H9 (cell line): ENCODE data around the gene POU5F1. TPM values are rescaled to one million over a fixed set of nuclear protein-coding genes. Genes with fewer than 3 reads are reported as not detected.

ENCODE experiments used
- DNase-seq: peaks from one replicate; pipeline ENCODE4 v3.0.0-alpha.2; 2017
- H2AFZ ChIP-seq: one replicate; pipeline ENCODE4 v1.6.1; 2013; ENCODE audit warnings: mild to moderate bottlenecking, low read length, control low read depth, moderate library complexity
- H2AK5ac ChIP-seq: 2 replicates; pipeline ENCODE4 v1.6.1; 2013; ENCODE audit warnings: low read length, control low read depth, mixed read lengths; ENCODE audit not compliant: insufficient read length
- H2BK120ac ChIP-seq: one replicate; pipeline ENCODE4 v1.6.1; 2013; ENCODE audit warnings: low read depth, mild to moderate bottlenecking, low read length, control low read depth, inconsistent platforms; ENCODE audit not compliant: poor library complexity, severe bottlenecking
- H2BK12ac ChIP-seq: 2 replicates; pipeline ENCODE4 v1.6.1; 2013; ENCODE audit warnings: low read length, control low read depth, mixed read lengths, low read depth; ENCODE audit not compliant: insufficient read length
- H2BK15ac ChIP-seq: 2 replicates; pipeline ENCODE4 v1.6.1; 2013; ENCODE audit warnings: low read depth, low read length, control low read depth
- H2BK20ac ChIP-seq: one replicate; pipeline ENCODE4 v1.6.1; 2013; ENCODE audit warnings: low read depth, mild to moderate bottlenecking, low read length, control low read depth, inconsistent platforms; ENCODE audit not compliant: poor library complexity, severe bottlenecking
- H2BK5ac ChIP-seq: 2 replicates; pipeline ENCODE4 v1.6.1; 2013; ENCODE audit warnings: low read length, control low read depth, mixed read lengths; ENCODE audit not compliant: insufficient read length
- H3K14ac ChIP-seq: 2 replicates; pipeline ENCODE4 v1.6.1; 2013; ENCODE audit warnings: low read length, control low read depth; ENCODE audit not compliant: insufficient read depth
- H3K18ac ChIP-seq: 2 replicates; pipeline ENCODE4 v1.6.1; 2013; ENCODE audit warnings: low read depth, mild to moderate bottlenecking, mixed read lengths, low read length, control low read depth; ENCODE audit not compliant: insufficient read length
- H3K23ac ChIP-seq: 2 replicates; pipeline ENCODE4 v1.6.1; 2013; ENCODE audit warnings: low read length, control low read depth, mixed read lengths, low read depth; ENCODE audit not compliant: insufficient read length
- H3K23me2 ChIP-seq: 2 replicates; pipeline ENCODE4 v1.6.1; 2013; ENCODE audit warnings: low read depth, mild to moderate bottlenecking, mixed read lengths, low read length, control low read depth; ENCODE audit not compliant: insufficient read length, poor library complexity, severe bottlenecking
- H3K27ac ChIP-seq: 2 replicates; pipeline ENCODE4 v1.5.1; 2013; ENCODE audit warnings: low read length, control low read depth, mixed read lengths, low read depth; ENCODE audit not compliant: insufficient read length
- H3K27me3 ChIP-seq: 2 replicates; pipeline ENCODE4 v1.6.1; 2013; ENCODE audit warnings: low read length, control low read depth, inconsistent platforms; ENCODE audit not compliant: insufficient read depth
- H3K4ac ChIP-seq: 2 replicates; pipeline ENCODE4 v1.6.1; 2013; ENCODE audit warnings: low read depth, mild to moderate bottlenecking, control low read depth, inconsistent platforms, low read length, moderate library complexity
- H3K4me1 ChIP-seq: 2 replicates; pipeline ENCODE4 v1.6.1; 2013; ENCODE audit warnings: low read length, control low read depth, inconsistent platforms; ENCODE audit not compliant: insufficient read depth
- H3K4me2 ChIP-seq: 2 replicates; pipeline ENCODE4 v1.6.1; 2013; ENCODE audit warnings: low read length, control low read depth, mixed read lengths; ENCODE audit not compliant: insufficient read length, insufficient read depth
- H3K56ac ChIP-seq: 2 replicates; pipeline ENCODE4 v1.6.1; 2013; ENCODE audit warnings: low read depth, mild to moderate bottlenecking, mixed read lengths, low read length, control low read depth; ENCODE audit not compliant: insufficient read length
- H3K79me1 ChIP-seq: 2 replicates; pipeline ENCODE4 v1.6.1; 2013; ENCODE audit warnings: low read depth, mild to moderate bottlenecking, moderate library complexity, low read length, control low read depth, inconsistent platforms; ENCODE audit not compliant: insufficient read depth, poor library complexity, severe bottlenecking
- H3K79me2 ChIP-seq: 2 replicates; pipeline ENCODE4 v1.6.1; 2013; ENCODE audit warnings: low read length, control low read depth, inconsistent platforms; ENCODE audit not compliant: insufficient read depth
- H3K9ac ChIP-seq: 2 replicates; pipeline ENCODE4 v1.6.1; 2013; ENCODE audit warnings: low read length, control low read depth, mixed read lengths; ENCODE audit not compliant: insufficient read length; ENCODE audit errors: extremely low read depth
- H3K9me3 ChIP-seq: one replicate; pipeline ENCODE4 v1.6.1; 2013; ENCODE audit warnings: low read depth, low read length, inconsistent platforms; ENCODE audit not compliant: control insufficient read depth
- H3T11ph ChIP-seq: one replicate; pipeline ENCODE4 v1.6.1; 2013; ENCODE audit warnings: mild to moderate bottlenecking, low read length, control low read depth, inconsistent platforms
- H4K20me1 ChIP-seq: one replicate; pipeline ENCODE4 v1.6.1; 2013; ENCODE audit not compliant: control insufficient read depth, insufficient read length, insufficient read depth
- H4K5ac ChIP-seq: 2 replicates; pipeline ENCODE4 v1.6.1; 2013; ENCODE audit warnings: low read depth, mild to moderate bottlenecking, mixed read lengths, low read length, control low read depth; ENCODE audit not compliant: insufficient read length
- H4K8ac ChIP-seq: replicated peaks from 2 replicates; pipeline ENCODE4 v1.6.1; 2013; ENCODE audit warnings: low read length, control low read depth, mixed read lengths, low read depth; ENCODE audit not compliant: insufficient read length
- H4K91ac ChIP-seq: 2 replicates; pipeline ENCODE4 v1.6.1; 2013; ENCODE audit warnings: low read depth, mild to moderate bottlenecking, moderate library complexity, mixed read lengths, low read length, control low read depth; ENCODE audit not compliant: insufficient read length
- H3K27ac Mint-ChIP-seq, 3 experiments: 2 replicates in 2 of 3; 3 replicates in 1 of 3; pipeline ENCODE4 v1.8.0; 2020 to 2021; ENCODE audit warnings: mixed read lengths in 3 of 3, mild to moderate bottlenecking in 1 of 3, moderate library complexity in 1 of 3
- H3K27me3 Mint-ChIP-seq: 2 replicates; pipeline ENCODE4 v1.8.0; 2021; ENCODE audit warnings: low read depth, mild to moderate bottlenecking, moderate library complexity, mixed read lengths
- H3K36me3 Mint-ChIP-seq, 3 experiments: 2 replicates in 2 of 3; 3 replicates in 1 of 3; pipeline ENCODE4 v1.8.0; 2020 to 2021; ENCODE audit warnings: low read depth in 3 of 3, mixed read lengths in 3 of 3; ENCODE audit not compliant: insufficient read depth in 1 of 3
- H3K4me1 Mint-ChIP-seq, 2 experiments: 2 replicates each; pipeline ENCODE4 v1.8.0; 2020; ENCODE audit warnings: mixed read lengths in 2 of 2
- H3K4me3 Mint-ChIP-seq, 2 experiments: 2 replicates in 1 of 2; 3 replicates in 1 of 2; pipeline ENCODE4 v1.8.0; 2020 to 2021; ENCODE audit warnings: mild to moderate bottlenecking in 2 of 2, mixed read lengths in 2 of 2, moderate library complexity in 1 of 2
- H3K9me3 Mint-ChIP-seq, 2 experiments: 2 replicates in 1 of 2; 3 replicates in 1 of 2; pipeline ENCODE4 v1.8.0; 2020; ENCODE audit warnings: mild to moderate bottlenecking in 2 of 2, mixed read lengths in 2 of 2, moderate library complexity in 1 of 2
- WGBS: extraction: QIAGEN DNeasy Blood & Tissue Kit; methylation state at CpG from one replicate; pipeline ENCODE4 v1.1.7; 2013; ENCODE audit warnings: missing lambda C conversion rate, low lambda C conversion rate, mixed read lengths; ENCODE audit not compliant: insufficient read length; ENCODE audit errors: extremely low coverage; 5-methylcytosine and 5-hydroxymethylcytosine counted together
- total RNA-seq: library from RNA; stranded (reverse); gene quantifications from 2 replicates; pipeline ENCODE4 v1.2.1, GENCODE V29; 2021
- TF ChIP-seq, protein P1 (sequence below): fragments of 200-600 bp; sonication (generic); conservative IDR thresholded peaks from 3 replicates; pipeline ENCODE4 v1.8.0; 2021; ENCODE audit warnings: antibody characterized with exemption, mild to moderate bottlenecking

POU5F1 gene
- total RNA-seq, 1 experiment from 2014 or later: 2,134 TPM

DNA sequence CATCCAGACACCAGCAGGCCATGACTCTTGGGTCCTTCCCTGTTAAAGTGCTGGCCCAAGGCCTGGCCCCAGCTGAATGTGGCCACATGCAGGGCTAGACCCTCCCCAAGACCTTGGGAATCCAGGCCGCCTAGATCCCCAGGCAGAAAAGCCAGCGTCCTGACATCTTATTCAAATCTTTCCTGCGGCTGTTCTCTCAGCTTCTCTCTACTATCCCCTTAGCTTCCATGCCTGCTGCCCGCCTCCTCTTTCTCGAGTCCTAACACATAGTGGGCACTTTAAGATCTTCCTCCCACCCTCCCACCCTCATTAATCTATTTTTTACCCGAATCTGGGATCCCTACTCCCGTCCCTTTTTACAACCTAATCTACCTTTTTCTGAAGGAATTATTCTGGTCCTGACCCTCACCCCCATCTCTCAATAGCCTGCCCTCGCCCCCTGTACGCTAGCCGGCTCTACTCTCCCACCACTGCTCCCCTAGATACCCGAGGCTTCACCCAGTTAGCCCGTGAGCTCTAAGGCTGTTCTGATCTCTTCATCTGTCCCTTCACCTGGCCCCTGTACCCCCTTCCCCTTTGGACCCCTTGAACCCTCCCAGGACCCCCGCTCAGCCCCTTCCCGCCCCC lies 12.9 kb downstream of the POU5F1 start, which contains the start of gene CCHCR1:
Gene CCHCR1, minus strand, starts transcription at position 290 of the 627 bp plus-strand sequence. Its CDS starts 202 bp downstream, at position 88.
- H3K27me3 Mint-ChIP-seq: peaks cover 2% of the 10 kb centered on the region; the same call in 1 of the 2 replicates
- no peak within 1 kb of the TSS for H2AK5ac ChIP-seq
- WGBS: no CpG with 5 or more reads among the region's 14 CpGs
- no peak within 1 kb of the TSS for H2AFZ ChIP-seq
- no peaks in the 10 kb centered on the region for H3K79me1 ChIP-seq
- no peak within 1 kb of the TSS for H2BK12ac ChIP-seq
- no peaks in the 10 kb centered on the region for H4K20me1 ChIP-seq
- H3K4me1 Mint-ChIP-seq: peaks cover 37 to 38% of the 10 kb centered on the region in 2 experiments
- H3K27ac ChIP-seq: no peak within 1 kb of the TSS
- peak within 1 kb of the TSS; percentile 93 for H3K4me2 ChIP-seq
- peaks cover 11% of the 10 kb centered on the region; the same call in 1 of the 2 replicates for H3K4me1 ChIP-seq
- H3K23ac ChIP-seq: no peak within 1 kb of the TSS
- peak within 1 kb of the TSS; percentile 90 to 97 (median 94) for H3K27ac Mint-ChIP-seq
- TF ChIP-seq, protein P1, sequence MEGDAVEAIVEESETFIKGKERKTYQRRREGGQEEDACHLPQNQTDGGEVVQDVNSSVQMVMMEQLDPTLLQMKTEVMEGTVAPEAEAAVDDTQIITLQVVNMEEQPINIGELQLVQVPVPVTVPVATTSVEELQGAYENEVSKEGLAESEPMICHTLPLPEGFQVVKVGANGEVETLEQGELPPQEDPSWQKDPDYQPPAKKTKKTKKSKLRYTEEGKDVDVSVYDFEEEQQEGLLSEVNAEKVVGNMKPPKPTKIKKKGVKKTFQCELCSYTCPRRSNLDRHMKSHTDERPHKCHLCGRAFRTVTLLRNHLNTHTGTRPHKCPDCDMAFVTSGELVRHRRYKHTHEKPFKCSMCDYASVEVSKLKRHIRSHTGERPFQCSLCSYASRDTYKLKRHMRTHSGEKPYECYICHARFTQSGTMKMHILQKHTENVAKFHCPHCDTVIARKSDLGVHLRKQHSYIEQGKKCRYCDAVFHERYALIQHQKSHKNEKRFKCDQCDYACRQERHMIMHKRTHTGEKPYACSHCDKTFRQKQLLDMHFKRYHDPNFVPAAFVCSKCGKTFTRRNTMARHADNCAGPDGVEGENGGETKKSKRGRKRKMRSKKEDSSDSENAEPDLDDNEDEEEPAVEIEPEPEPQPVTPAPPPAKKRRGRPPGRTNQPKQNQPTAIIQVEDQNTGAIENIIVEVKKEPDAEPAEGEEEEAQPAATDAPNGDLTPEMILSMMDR: no peak
- no peak for DNase-seq
- no peaks in the 10 kb centered on the region for H3K9me3 Mint-ChIP-seq
- peaks cover 24 to 59% (median 52%) of the 10 kb centered on the region in 3 experiments for H3K36me3 Mint-ChIP-seq
- H4K5ac ChIP-seq: no peak within 1 kb of the TSS
- no peak within 1 kb of the TSS for H3K14ac ChIP-seq
- peaks cover 14% of the 10 kb centered on the region for H3K23me2 ChIP-seq
- H3K27me3 ChIP-seq: no peaks in the 10 kb centered on the region
- no peak within 1 kb of the TSS for H4K8ac ChIP-seq
- H3K9ac ChIP-seq: peak within 1 kb of the TSS; percentile 61
- H3K56ac ChIP-seq: no peak within 1 kb of the TSS
- H2BK20ac ChIP-seq: no peak within 1 kb of the TSS
- no peaks in the 10 kb centered on the region for H3K79me2 ChIP-seq
- H2BK5ac ChIP-seq: no peak within 1 kb of the TSS
- H4K91ac ChIP-seq: no peak within 1 kb of the TSS
- H3K18ac ChIP-seq: no peak within 1 kb of the TSS
- H3K4ac ChIP-seq: no peak within 1 kb of the TSS
- peak within 1 kb of the TSS; percentile 92 for H3K4me3 Mint-ChIP-seq
- H3K9me3 ChIP-seq: no peaks in the 10 kb centered on the region
- H2BK15ac ChIP-seq: no peak within 1 kb of the TSS
- no peak within 1 kb of the TSS for H2BK120ac ChIP-seq
- no peak within 1 kb of the TSS for H3T11ph ChIP-seq
